Smooth muscle cell of the brain vasculature (primary cell): ENCODE results near the gene TNPO3.
"Not testable (repeated sequence)": the region's sequence is repeated elsewhere in the genome, so short reads cannot be mapped to it uniquely, and the experiment has no call there.

ENCODE experiments used
- DNase-seq: peaks from one replicate; pipeline ENCODE4 v3.0.0-alpha.2; 2012; ENCODE audit warnings: low read depth, low spot score

Gene TNPO3

GRCh38 chr7:128961030-128961659 is 93.8 kb downstream of the TNPO3 start:
- no peak for DNase-seq

GRCh38 chr7:128959296-128959695 is 95.6 kb downstream of the TNPO3 start:
- DNase-seq = no peak

DNA sequence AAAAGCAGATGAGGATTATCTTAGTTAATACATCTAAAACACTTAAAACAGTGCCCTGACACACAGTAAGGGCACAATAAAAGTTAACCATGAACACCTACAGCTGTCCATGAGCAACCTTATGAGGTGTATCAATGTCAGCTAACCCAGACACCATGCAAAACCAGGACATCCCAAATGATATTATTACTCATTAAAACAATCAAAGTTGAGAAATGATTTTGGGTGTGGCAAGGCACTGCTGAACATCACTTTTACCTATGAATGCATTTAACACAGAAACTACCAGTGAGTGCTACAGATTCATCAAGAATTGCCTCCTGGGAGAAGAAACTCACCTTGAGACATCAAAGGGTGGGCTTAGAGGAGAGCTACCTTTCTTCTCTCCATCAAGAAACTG is 98.9 kb downstream of the TNPO3 start:
- no peak for DNase-seq

DNA sequence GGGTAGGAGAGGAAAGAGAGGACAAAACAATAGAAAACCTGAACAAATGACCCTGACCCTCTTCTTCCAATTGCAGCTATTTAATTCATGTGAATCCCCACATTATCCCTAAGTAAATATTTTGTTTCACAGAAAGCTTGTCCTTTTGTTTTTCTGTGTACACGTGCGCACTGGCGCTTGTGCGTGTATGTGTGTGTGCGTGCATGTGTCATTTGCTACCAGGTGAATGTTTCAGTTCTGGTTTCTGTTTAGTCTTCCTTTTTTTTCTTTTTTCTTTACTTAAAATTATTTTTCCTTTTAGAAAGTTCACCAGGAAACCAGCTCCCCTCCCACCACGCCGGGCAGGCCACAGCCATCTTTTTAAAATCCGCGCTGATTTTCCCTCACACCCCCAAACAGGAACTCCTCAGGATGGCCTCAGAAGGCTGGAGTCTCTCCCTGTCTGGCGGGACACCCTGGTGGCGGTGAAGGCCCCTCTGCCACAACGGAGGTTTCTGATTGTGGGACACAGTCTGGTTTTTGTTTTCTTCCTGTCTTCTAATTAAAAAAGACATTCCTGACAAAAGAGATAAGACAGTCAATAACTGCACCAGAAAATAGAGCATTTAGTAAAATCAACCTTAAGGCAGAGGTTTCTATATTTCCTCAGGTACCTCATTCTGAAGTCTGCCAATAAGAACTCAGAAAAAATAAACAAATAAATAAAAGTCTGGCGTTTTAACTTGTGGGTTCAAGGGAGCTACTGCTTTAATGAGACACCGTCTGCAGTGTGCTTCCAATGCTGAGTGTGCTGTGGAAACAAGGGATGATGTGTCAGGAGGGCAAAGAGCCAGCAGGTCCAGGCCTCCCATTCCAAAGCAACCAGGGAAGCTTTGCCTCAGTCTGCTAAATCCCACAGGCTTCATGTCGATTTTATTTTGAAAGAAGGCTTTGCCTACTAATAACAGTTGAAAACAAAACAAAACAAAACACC is 99.8 kb downstream of the TNPO3 start:
- DNase-seq = no peak

- DNase-seq = no peak
Observed at GRCh38 chr7:128954150-128954549, 100.8 kb downstream of the TNPO3 start.

DNA sequence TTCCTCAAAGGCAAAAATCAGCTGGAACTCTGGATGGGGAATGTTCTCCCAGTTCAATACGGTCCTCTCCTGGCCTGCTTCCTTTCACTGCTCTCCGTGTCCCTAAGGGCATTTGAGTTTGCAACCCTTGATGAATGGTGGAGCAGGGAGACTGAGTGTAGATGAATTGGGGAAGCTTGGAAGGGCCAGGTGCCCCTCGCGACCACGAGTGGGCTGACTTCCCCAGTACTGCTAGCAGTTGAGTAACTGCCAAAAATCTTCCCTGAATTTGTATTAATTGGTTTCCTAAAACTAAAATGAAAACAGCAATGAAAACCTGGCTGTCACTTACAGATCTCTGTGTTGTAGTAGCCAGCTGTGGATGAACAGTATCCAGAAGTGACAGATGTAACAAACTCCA is 103.6 kb downstream of the TNPO3 start:
- DNase-seq = no peak

GRCh38 chr7:128948976-128949760 is 105.7 kb downstream of the TNPO3 start:
- DNase-seq = no peak

- DNase-seq = no peak
Observed at GRCh38 chr7:128948312-128948973, 106.5 kb downstream of the TNPO3 start.

DNA sequence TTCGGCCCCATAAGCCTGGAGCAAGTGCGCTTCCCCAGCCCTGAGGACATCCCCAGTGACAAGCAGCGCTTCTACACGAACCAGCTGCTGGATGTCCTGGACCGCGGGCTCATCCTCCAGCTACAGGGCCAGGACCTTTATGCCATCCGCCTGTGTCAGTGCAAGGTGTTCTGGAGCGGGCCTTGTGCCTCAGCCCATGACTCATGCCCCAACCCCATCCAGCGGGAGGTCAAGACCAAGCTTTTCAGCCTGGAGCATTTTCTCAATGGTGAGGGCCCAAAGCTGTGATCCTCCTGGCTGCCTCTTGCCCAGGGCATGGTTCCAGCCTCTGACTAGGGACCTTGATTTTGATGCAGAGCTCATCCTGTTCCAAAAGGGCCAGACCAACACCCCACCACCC is 107.1 kb downstream of the TNPO3 start:
- no peak for DNase-seq

GRCh38 chr7:128946936-128947830 is 107.7 kb downstream of the TNPO3 start:
- DNase-seq = no peak

DNA sequence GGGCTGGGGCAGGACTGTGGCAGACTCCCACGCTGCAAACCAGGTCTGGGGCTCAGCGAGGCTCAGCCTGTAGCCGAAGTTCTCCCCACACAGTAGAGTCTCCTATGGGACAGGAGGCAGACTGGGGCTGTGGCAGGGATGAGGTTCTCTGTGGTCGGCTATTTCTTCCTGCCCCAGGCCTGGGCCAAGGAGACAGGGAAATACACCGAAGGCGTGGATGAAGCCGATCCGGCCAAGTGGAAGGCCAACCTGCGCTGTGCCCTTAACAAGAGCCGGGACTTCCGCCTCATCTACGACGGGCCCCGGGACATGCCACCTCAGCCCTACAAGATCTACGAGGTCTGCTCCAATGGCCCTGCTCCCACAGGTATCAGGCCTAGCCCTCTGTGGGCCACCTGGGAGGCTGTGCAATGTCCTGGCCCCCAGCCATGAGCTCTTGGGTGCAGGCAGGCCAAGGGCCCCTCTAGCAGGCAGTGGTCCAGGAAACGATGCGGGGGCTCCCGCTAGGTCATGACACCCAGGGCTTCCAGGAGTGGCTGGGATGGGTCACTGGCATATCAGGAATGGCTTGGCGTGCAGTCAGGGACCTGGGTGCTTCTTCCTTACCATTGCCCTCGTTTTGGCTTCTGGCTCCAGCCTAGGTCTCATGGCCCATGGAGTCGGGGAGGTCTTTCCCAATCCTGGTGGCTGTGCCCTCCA is 109.1 kb downstream of the TNPO3 start:
- DNase-seq = no peak

- DNase-seq = no peak
Observed at GRCh38 chr7:128944487-128945236, 110.2 kb downstream of the TNPO3 start.

DNA sequence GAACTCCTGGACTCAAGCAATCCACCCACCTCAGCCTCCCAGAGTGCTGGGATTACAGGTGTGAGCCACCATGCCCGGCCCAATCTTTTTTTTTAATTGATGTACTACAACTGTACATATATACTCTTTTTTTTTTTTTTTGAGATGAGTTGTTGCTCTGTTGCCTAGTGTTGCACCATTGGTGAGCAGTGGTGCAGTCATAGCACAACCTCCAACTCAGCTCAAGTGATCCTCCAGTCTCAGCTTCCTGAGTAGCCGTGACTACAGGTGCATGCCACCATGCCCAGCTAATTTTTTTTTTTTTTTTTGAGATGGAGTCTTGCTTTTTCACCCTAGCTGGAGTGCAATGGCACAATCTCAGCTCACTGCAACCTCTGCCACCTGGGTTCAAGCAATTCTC is 111.7 kb downstream of the TNPO3 start:
- not testable (repeated sequence) for DNase-seq

DNA sequence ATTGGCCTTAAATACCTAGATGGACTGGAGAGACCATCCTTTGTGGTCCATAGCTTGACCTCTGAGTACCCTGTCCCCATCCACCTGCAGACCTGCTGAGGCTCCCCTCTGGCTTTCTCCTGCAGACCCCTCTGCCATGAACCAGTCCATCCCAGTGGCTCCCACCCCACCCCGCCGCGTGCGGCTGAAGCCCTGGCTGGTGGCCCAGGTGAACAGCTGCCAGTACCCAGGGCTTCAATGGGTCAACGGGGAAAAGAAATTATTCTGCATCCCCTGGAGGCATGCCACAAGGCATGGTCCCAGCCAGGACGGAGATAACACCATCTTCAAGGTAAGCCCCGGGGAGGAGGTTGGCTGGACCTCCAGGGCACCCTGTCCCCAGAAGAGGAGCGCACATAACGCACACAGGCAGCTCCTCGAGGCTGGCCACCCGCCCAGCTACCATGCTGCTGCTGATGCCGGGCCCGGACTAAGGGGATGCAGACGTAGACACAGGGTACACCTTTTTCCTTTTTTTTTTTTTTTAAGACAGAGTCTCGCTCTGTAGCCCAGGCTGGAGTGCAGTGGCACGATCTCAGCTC is 112.9 kb downstream of the TNPO3 start:
- DNase-seq = no peak

GRCh38 chr7:128941323-128941890 is 113.5 kb downstream of the TNPO3 start:
- DNase-seq = no peak

DNA sequence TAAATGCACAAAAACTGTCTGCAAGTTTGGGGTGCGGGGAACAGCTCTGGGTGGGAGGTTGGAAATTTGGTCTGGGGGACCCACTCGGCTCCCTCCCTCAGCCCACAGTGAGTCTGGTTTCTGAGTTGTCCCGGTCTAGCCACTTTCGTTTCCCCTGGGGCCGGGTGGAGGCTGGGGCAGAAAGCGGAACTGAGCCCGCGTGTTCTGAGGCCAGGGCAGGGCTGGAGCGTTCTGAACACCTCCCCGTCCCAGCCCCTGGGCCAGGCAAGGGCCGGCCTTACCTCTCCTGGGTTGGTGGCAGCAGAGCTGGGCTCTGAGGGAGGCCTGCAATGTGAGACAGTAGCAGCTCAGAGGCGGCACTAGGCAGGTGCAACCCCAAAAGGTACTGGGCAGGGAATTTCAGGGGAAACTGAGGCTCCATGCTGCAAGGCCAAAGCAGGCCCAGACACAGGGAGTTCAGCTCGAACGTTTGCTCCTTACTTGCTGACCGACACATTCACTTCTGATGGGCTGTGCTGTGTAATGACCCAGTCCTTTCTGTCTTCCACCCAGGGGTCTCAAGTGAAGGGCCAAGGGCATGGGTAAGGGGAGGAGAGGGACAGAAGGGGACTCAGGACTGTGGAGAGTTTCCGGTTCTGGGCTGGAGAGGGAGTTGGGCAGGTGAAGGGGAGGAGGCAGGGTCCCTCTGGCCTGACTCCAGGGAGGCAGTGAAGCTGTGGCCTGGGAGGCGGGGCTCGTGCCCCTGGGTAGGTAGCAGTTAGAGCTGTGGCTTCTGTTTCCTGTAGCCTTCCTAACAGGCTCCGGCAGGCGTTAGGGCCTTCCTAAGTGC is 114.2 kb downstream of the TNPO3 start:
- no peak for DNase-seq

GRCh38 chr7:128939861-128940410 is 115.0 kb downstream of the TNPO3 start:
- DNase-seq = no peak
